Astrocyte (in vitro differentiated cells and primary cell): ENCODE results near the gene MYO16. TPM values are rescaled to one million over a fixed set of nuclear protein-coding genes. Genes with fewer than 3 reads are reported as not detected.

ENCODE experiments used
- DNase-seq: peaks from one replicate; pipeline ENCODE4 v3.0.0-alpha.2; 2010; ENCODE audit warnings: low read depth
- FAIRE-seq: peaks from 2 replicates; lab custom pipeline; 2011; peaks lifted over from hg19 to GRCh38; lab: Jason Lieb, UNC
- H2AFZ ChIP-seq: 2 replicates; pipeline ENCODE4 v1.6.0; 2012; ENCODE audit warnings: low read depth, low read length, inconsistent platforms
- H3K27ac ChIP-seq: 2 replicates; pipeline ENCODE4 v1.5.1; 2011; ENCODE audit warnings: low read depth, low read length, inconsistent platforms
- H3K27me3 ChIP-seq: 2 replicates; pipeline ENCODE4 v1.6.0; 2011; ENCODE audit warnings: low read length, inconsistent platforms; ENCODE audit not compliant: insufficient read depth
- H3K36me3 ChIP-seq: 2 replicates; pipeline ENCODE4 v1.5.1; 2011; ENCODE audit warnings: low read length, inconsistent platforms; ENCODE audit not compliant: insufficient read depth
- H3K4me1 ChIP-seq: 2 replicates; pipeline ENCODE4 v1.5.1; 2011; ENCODE audit warnings: low read length, inconsistent platforms; ENCODE audit not compliant: insufficient read depth
- H3K4me2 ChIP-seq: 2 replicates; pipeline ENCODE4 v1.6.0; 2012; ENCODE audit warnings: low read length, inconsistent platforms
- H3K4me3 ChIP-seq: 2 replicates; pipeline ENCODE4 v1.5.1; 2011; ENCODE audit warnings: low read depth, mild to moderate bottlenecking, low read length, inconsistent platforms; ENCODE audit not compliant: insufficient read depth
- H3K79me2 ChIP-seq: 2 replicates; pipeline ENCODE4 v1.6.0; 2012; ENCODE audit warnings: mild to moderate bottlenecking, low read length, inconsistent platforms; ENCODE audit not compliant: insufficient read depth
- H3K9ac ChIP-seq: 2 replicates; pipeline ENCODE4 v1.6.0; 2012; ENCODE audit warnings: mild to moderate bottlenecking, low read length, inconsistent platforms
- H3K9me3 ChIP-seq: 2 replicates; pipeline ENCODE4 v1.5.1; 2012; ENCODE audit warnings: low read depth, mild to moderate bottlenecking, low read length, inconsistent platforms; ENCODE audit not compliant: insufficient read depth
- H4K20me1 ChIP-seq: 2 replicates; pipeline ENCODE4 v1.6.0; 2012; ENCODE audit warnings: low read length, inconsistent platforms; ENCODE audit not compliant: insufficient read depth
- H3K27ac Mint-ChIP-seq: one replicate; pipeline ENCODE4 v1.8.0; 2021; ENCODE audit warnings: mild to moderate bottlenecking, mixed read lengths; ENCODE audit not compliant: unreplicated experiment
- H3K27me3 Mint-ChIP-seq: one replicate; pipeline ENCODE4 v1.8.0; 2021; ENCODE audit warnings: low read depth, mixed read lengths; ENCODE audit not compliant: unreplicated experiment
- H3K36me3 Mint-ChIP-seq: one replicate; pipeline ENCODE4 v1.8.0; 2021; ENCODE audit warnings: low read depth, mixed read lengths; ENCODE audit not compliant: unreplicated experiment
- H3K4me1 Mint-ChIP-seq: one replicate; pipeline ENCODE4 v1.8.0; 2021; ENCODE audit warnings: low read depth, mixed read lengths; ENCODE audit not compliant: unreplicated experiment
- H3K4me3 Mint-ChIP-seq: one replicate; pipeline ENCODE4 v1.8.0; 2021; ENCODE audit warnings: mild to moderate bottlenecking, moderate library complexity, mixed read lengths; ENCODE audit not compliant: unreplicated experiment
- H3K9me3 Mint-ChIP-seq: one replicate; pipeline ENCODE4 v1.8.0; 2021; ENCODE audit warnings: mild to moderate bottlenecking, mixed read lengths; ENCODE audit not compliant: unreplicated experiment
- CTCF ChIP-seq: IDR thresholded peaks from 2 replicates; pipeline ENCODE4 v1.5.1; 2011; ENCODE audit warnings: low read depth, mild to moderate bottlenecking, inconsistent platforms, low read length, moderate library complexity; ENCODE audit not compliant: insufficient read depth
- EZH2 ChIP-seq: IDR thresholded peaks from 2 replicates; pipeline ENCODE4 v1.6.1; 2012; ENCODE audit warnings: mild to moderate bottlenecking, low read length, inconsistent platforms; ENCODE audit not compliant: insufficient read depth
- total RNA-seq: library from RNA; stranded (reverse); gene quantifications from 2 replicates; pipeline ENCODE4 v1.2.1, GENCODE V29; 2021

MYO16 gene
- total RNA-seq, 1 donor from 2014 or later = 0.14 TPM

- H3K27ac ChIP-seq = no peak overlapping the region
- peaks cover 5% of the 10 kb centered on the region for H3K4me1 ChIP-seq
- no peaks in the 10 kb centered on the region for H3K36me3 ChIP-seq
- peak overlapping the region; percentile 21 for H3K4me2 ChIP-seq
- peaks cover 2% of the 10 kb centered on the region for H3K9me3 Mint-ChIP-seq
- H3K4me1 Mint-ChIP-seq = no peaks in the 10 kb centered on the region
- no peaks in the 10 kb centered on the region for H3K36me3 Mint-ChIP-seq
- no peak for FAIRE-seq
- H2AFZ ChIP-seq = no peak overlapping the region
- H4K20me1 ChIP-seq = no peaks in the 10 kb centered on the region
- no peak overlapping the region for H3K27ac Mint-ChIP-seq
- no peak overlapping the region for H3K4me3 Mint-ChIP-seq
- H3K27me3 Mint-ChIP-seq = no peaks in the 10 kb centered on the region
- H3K9me3 ChIP-seq = no peaks in the 10 kb centered on the region
- H3K9ac ChIP-seq = no peak overlapping the region
- no peaks in the 10 kb centered on the region for H3K79me2 ChIP-seq
- DNase-seq = peak; percentile 17
- H3K4me3 ChIP-seq = no peak overlapping the region
- no peak for TF ChIP-seq EZH2
- no peak for TF ChIP-seq CTCF
- H3K27me3 ChIP-seq = no peaks in the 10 kb centered on the region
Measured at GRCh38 chr13:109100705-109101304, 471.4 kb downstream of the MYO16 start.

GRCh38 chr13:109101550-109102144 lies 472.2 kb downstream of the MYO16 start:
- no peak overlapping the region for H3K27ac Mint-ChIP-seq
- no peak for DNase-seq
- no peaks in the 10 kb centered on the region for H3K4me1 Mint-ChIP-seq

More at GRCh38 chr13:109101550-109102144, 472.2 kb downstream of the MYO16 start:
- H3K4me2 ChIP-seq = no peak overlapping the region
- H2AFZ ChIP-seq = no peak overlapping the region
- H3K4me3 ChIP-seq = no peak overlapping the region
- TF ChIP-seq CTCF = no peak
- no peak for TF ChIP-seq EZH2
- H3K36me3 ChIP-seq = no peaks in the 10 kb centered on the region
- H3K4me3 Mint-ChIP-seq = no peak overlapping the region
- no peaks in the 10 kb centered on the region for H3K36me3 Mint-ChIP-seq
- H3K27me3 ChIP-seq = no peaks in the 10 kb centered on the region
- H3K79me2 ChIP-seq = no peaks in the 10 kb centered on the region
- no peak for FAIRE-seq
- H3K9me3 ChIP-seq = no peaks in the 10 kb centered on the region
- H3K27me3 Mint-ChIP-seq = no peaks in the 10 kb centered on the region
- H3K9me3 Mint-ChIP-seq = peaks cover 2% of the 10 kb centered on the region
- no peak overlapping the region for H3K27ac ChIP-seq
- H3K4me1 ChIP-seq = peaks cover 5% of the 10 kb centered on the region
- no peaks in the 10 kb centered on the region for H4K20me1 ChIP-seq
- H3K9ac ChIP-seq = no peak overlapping the region
